ENCODE measurements around the gene ZNF487.
A peak's percentile ranks its signal among the peaks of the same experiment; 100 is the strongest.
"Not testable (repeated sequence)": the region's sequence is repeated elsewhere in the genome, so short reads cannot be mapped to it uniquely, and the experiment has no call there.

The ZNF487 gene

DNA sequence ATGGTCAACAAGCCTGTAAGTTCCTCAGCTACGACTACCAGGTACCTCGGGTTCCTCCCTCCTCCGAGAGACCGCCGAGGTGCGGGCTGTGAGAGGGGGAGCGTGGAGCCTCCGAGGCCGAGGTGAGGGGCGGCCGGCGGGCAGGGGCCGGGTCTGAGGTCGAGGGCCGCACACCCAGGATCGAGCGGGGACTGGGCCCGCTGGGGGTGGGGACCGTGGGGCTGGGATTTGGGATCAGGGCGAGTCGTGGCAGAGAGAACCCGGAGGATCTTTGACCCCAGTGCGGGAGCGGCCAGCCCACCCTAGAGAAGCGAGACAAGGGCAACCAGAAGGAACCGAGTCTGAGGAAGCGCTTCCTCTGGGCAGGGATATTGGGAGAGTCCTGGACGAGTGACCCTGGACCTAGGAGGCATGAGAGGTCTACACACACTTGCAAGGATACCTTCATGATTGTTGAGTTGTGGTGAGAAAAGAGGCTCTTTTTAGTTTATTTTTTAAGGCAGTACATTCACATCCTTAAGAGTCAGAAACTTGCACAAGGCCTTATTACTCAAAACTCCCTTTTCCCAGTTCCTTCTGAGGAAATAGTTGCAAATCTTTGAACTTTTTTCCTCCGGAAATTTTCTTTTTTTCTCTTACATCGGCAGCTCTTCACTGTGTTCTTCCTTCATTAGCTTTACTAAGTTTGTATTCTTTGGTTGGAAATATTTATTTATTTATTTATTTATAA lies 395 bp downstream of the ZNF487 start:
- peak overlapping the region; percentile 82 for H3K4me3 ChIP-seq (ENCODE audit: low read depth, low read length)
- no peaks in the 10 kb centered on the region for H3K36me3 ChIP-seq (replicated peaks)
- no peak for DNase-seq
- in situ Hi-C loops (cut with HindIII; ENCODE audit: low pct_ligation_motif_present, low sequenced_read_pairs) = no loop called here
- no peaks in the 10 kb centered on the region for H3K27me3 ChIP-seq (replicated peaks)
- H3K27ac ChIP-seq = peak overlapping the region; percentile 93
- TF ChIP-seq, protein P1, sequence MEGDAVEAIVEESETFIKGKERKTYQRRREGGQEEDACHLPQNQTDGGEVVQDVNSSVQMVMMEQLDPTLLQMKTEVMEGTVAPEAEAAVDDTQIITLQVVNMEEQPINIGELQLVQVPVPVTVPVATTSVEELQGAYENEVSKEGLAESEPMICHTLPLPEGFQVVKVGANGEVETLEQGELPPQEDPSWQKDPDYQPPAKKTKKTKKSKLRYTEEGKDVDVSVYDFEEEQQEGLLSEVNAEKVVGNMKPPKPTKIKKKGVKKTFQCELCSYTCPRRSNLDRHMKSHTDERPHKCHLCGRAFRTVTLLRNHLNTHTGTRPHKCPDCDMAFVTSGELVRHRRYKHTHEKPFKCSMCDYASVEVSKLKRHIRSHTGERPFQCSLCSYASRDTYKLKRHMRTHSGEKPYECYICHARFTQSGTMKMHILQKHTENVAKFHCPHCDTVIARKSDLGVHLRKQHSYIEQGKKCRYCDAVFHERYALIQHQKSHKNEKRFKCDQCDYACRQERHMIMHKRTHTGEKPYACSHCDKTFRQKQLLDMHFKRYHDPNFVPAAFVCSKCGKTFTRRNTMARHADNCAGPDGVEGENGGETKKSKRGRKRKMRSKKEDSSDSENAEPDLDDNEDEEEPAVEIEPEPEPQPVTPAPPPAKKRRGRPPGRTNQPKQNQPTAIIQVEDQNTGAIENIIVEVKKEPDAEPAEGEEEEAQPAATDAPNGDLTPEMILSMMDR (IDR thresholded peaks at IDR 0.05; ENCODE audit: low read depth, low read length, missing control alignments) = no peak

DNA sequence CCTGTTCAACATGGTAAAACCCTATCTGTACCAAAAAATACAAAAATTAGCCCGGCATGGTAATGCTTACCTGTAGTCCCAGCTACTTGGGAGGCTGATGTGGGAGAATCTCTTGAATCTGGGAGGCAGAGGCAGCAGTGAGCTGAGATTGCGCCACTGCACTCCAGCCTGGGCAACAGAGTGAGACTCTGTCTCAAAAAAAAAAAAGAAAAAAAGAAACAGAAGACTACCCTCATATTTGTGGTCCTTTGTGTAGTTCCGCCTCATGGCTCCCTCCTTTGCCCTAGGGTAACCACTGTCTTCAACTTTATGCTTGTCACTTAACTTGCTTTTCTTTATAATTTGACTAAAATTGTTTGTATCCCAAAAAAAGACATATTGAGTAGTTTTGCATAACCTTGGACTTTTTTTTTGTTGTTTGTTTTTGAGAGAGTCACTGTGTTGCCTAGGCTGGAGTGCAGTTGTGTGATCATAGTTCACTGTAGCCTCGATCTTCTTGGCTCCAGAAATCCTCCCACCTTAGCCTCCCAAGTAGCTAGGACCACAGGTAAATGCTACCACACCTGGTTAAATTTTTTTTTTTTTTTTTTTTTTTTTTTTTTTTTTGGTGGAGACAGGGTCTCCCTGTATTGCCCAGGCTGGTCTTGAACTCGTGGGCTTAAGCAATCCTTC lies 3.7 kb downstream of the ZNF487 start:
- Histone ChIP-seq H3K4me3 (ENCODE audit: low read depth, low read length) (no peak overlapping the region), H3K27ac (no peak overlapping the region), H3K27me3 (replicated peaks) (no peaks in the 10 kb centered on the region), H3K36me3 (replicated peaks) (no peaks in the 10 kb centered on the region)
- TF ChIP-seq, protein P1 (IDR thresholded peaks at IDR 0.05; ENCODE audit: low read depth, low read length, missing control alignments) = no peak
- in situ Hi-C loops (cut with HindIII; ENCODE audit: low pct_ligation_motif_present, low sequenced_read_pairs) = no loop called here
- no peak for DNase-seq

DNA sequence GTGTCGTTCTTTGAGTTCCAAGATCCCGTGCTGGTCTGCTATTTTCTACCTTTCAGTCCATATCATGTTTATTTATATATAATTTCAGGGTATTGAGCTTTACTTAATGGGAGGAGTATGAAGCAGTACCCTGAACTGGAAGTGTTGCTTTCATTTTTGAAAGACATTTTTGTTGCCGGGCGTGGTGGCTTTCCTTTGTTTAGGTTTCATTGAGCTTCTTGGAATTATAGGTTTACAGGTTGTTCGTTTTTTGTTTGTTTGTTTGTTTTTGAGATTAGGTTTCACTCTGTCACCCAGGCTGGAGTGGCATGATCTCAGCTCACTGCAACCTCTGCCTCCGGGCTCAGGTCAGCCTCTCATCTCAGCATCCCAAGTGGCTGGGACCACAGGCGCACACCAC lies 7.4 kb downstream of the ZNF487 start:
- H3K4me3 ChIP-seq (ENCODE audit: low read depth, low read length) = no peak overlapping the region

DNA sequence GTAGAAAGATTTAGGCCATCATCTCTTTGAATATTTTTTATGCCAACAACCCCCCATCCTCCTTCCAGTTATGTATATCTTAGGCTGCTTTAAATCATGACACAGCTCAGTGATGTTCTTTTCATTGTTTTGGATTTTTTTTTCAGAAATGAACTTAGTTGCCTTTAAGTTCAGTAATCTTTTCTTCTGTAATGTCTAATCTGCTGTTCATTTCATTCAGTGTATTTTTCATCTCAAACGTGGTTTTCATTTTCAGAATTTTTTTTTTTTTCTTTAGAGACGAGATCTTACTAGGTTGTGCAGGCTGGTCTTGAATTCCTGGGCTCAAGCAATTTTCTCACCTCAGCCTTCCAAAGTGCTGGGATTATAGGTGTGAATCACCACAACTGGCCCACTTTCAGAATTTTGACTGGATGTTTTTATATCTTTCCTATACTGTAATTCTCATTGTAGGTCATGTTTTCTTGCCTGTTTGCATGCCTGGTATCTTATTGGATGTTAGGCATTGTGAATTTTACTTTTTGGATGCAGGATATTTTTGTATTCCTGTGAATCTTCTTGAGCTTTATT lies 8.1 kb downstream of the ZNF487 start:
- TF ChIP-seq, protein P1 (IDR thresholded peaks at IDR 0.05; ENCODE audit: low read depth, low read length, missing control alignments) = no peak
- no peak overlapping the region for H3K27ac ChIP-seq
- H3K27me3 ChIP-seq (replicated peaks) = no peaks in the 10 kb centered on the region
- H3K36me3 ChIP-seq (replicated peaks) = no peaks in the 10 kb centered on the region
- in situ Hi-C loops (cut with HindIII; ENCODE audit: low pct_ligation_motif_present, low sequenced_read_pairs) = no loop called here
- no peak overlapping the region for H3K4me3 ChIP-seq (ENCODE audit: low read depth, low read length)
- DNase-seq = no peak

More for the DNA sequence above, 7.4 kb downstream of the ZNF487 start:
- in situ Hi-C loops (cut with HindIII; ENCODE audit: low pct_ligation_motif_present, low sequenced_read_pairs) = no loop called here
- TF ChIP-seq, protein P1 (IDR thresholded peaks at IDR 0.05; ENCODE audit: low read depth, low read length, missing control alignments) = no peak
- DNase-seq = no peak
- Histone ChIP-seq H3K27me3 (replicated peaks) (no peaks in the 10 kb centered on the region), H3K27ac (no peak overlapping the region), H3K36me3 (replicated peaks) (no peaks in the 10 kb centered on the region)

DNA sequence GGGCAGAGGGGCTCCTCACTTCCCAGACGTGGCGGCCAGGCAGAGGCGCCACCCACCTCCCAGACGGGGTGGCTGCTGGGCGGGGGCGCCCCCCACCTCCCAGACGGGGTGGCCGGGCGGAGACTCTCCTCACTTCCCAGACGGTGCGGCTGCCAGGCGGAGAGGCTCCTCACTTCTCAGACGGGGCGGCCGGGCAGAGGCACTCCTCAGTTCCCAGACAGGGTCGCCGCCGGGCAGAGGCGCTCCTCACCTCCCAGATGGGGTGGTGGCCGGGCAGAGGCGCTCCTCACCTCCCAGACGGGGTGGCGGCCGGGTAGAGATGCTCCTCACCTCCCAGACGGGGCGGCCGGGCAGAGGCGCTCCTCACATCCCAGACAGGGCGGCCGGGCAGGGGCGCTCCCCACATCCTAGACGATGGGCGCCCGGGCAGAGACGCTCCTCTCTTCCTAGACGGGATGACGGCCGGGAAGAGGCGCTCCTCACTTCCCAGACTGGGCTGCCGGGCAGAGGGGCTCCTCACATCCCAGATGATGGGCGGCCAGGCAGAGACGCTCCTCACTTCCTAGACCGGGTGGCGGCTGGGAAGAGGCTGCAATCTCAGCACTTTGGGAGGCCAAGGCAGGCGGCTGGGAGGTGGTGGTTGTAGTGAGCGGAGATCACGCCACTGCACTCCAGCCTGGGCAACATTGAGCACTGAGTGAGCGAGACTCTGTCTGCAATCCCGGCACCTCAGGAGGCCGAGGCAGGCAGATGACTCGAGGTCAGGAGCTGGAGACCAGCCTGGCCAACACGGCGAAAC lies 9.5 kb downstream of the ZNF487 start:
- H3K27me3 ChIP-seq (replicated peaks); H3K36me3 ChIP-seq (replicated peaks); in situ Hi-C loops (cut with HindIII; ENCODE audit: low pct_ligation_motif_present, low sequenced_read_pairs); H3K4me3 ChIP-seq (ENCODE audit: low read depth, low read length); H3K27ac ChIP-seq; DNase-seq: not testable (repeated sequence)

DNA sequence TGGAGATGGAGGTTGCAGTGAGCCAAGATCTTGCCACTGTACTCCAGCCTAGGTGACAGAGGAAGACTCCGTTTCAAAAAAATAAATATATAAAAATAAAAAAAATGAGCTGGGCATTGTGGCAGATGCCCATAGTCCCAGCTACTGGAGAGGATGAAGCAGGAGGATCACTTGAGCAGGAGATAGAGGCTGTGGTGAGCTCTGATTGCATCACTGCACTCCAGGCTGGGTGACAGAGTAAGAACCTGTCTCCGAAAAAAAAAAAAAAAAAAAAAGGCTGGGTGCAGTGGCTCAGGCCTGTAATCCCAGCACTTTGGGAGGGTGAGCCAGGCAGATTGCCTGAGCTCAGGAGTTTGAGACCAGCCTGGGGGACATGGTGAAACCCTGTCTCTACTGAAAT lies 11.8 kb downstream of the ZNF487 start:
- no peaks in the 10 kb centered on the region for H3K27me3 ChIP-seq (replicated peaks)
- no peak overlapping the region for H3K4me3 ChIP-seq (ENCODE audit: low read depth, low read length)
- H3K27ac ChIP-seq = no peak overlapping the region
- TF ChIP-seq, protein P1 (IDR thresholded peaks at IDR 0.05; ENCODE audit: low read depth, low read length, missing control alignments) = no peak
- in situ Hi-C loops (cut with HindIII; ENCODE audit: low pct_ligation_motif_present, low sequenced_read_pairs) = no loop called here
- no peak for DNase-seq
- H3K36me3 ChIP-seq (replicated peaks) = no peaks in the 10 kb centered on the region

Measured in brain microvascular endothelial cell (primary cell).